ENCODE measurements around the gene RGS4.

RGS4 gene

DNA sequence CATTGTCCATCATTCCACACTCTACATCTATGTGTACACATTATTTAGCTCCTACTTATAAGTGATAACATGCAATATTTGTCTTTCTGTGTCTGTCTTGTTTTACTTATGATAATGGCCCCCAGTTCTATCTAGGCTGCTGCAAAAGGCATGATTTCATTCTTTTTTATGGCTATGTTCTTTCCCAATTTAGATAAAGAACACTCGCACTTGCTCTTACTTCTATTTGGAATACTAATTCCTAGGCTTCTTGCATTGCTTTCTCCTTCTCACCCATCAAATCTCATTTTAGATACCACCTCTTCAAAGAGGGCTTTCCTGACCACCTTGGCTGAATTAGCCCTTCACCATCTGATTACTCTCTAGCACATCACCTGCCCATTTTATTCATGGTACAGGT lies 3.0 kb upstream of the RGS4 start:
- Histone ChIP-seq H3K4ac (ENCODE audit: low read depth in 1 of 2, low read length in 2 of 2) (no peak overlapping the region), H3K36me3 (ENCODE audit: control insufficient read depth in 1 of 2, insufficient read depth in 2 of 2, low read depth in 1 of 2, low read length in 2 of 2) (no peaks in the 10 kb centered on the region), H2AK5ac (ENCODE audit: low read length, severe bottlenecking) (no peak overlapping the region), H3K9me3 (ENCODE audit: control insufficient read depth, low read length) (no peaks in the 10 kb centered on the region), H3K4me1 (ENCODE audit: control insufficient read depth, insufficient read depth, low read depth, low read length) (no peaks in the 10 kb centered on the region), H2BK12ac (ENCODE audit: low read length in 2 of 2) (no peak overlapping the region), H3K27ac (ENCODE audit: low read length, poor library complexity, severe bottlenecking) (no peak overlapping the region), H3K4me3 (ENCODE audit: insufficient read depth in 1 of 2, low read depth in 1 of 2, low read length in 2 of 2) (no peak overlapping the region), H2AFZ (ENCODE audit: low read depth, low read length) (no peak overlapping the region), H3K14ac (ENCODE audit: low read length in 2 of 2) (no peak overlapping the region), H3K9ac (ENCODE audit: low read length) (no peak overlapping the region), H2BK5ac (ENCODE audit: low read depth, low read length, poor library complexity, severe bottlenecking) (no peak overlapping the region), H3K4me2 (ENCODE audit: low read length, poor library complexity, severe bottlenecking) (no peak overlapping the region), H3K27me3 (ENCODE audit: control insufficient read depth in 1 of 2, insufficient read depth in 1 of 2, low read length in 2 of 2) (no peaks in the 10 kb centered on the region), H4K8ac (ENCODE audit: low read length) (no peak overlapping the region), H2BK15ac (ENCODE audit: low read depth, poor library complexity, severe bottlenecking) (no peak overlapping the region), H3K18ac (ENCODE audit: low read depth in 1 of 2, low read length in 2 of 2) (no peak overlapping the region), H4K91ac (ENCODE audit: low read length) (no peak overlapping the region), H3K79me1 (replicated peaks; ENCODE audit: low read length, poor library complexity, severe bottlenecking) (no peaks in the 10 kb centered on the region), H3K23ac (ENCODE audit: low read length in 2 of 2) (no peak overlapping the region), H2BK120ac (ENCODE audit: low read depth, low read length) (no peak overlapping the region)
- no peak for DNase-seq
- 92% methylated on average over 1 of the region's 1 CpG for WGBS

DNA sequence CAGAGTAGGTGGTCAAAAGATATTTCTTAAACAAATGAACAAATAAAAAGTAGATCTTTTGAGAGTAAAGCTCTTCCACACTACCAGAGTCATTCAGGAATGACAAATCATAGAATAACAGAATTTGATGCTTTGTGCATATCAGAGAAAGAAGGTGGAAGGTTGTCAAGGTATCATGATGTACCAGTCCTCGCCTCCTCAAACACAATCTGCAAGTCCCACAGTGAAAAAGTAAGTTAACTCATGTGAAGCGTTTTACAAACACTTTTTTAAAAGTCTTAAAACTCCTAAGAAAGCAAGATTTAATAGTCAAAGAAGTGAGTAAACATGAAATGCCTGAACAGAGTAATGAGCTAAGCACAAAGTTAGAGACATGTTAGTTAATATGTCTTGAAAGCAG lies 2.5 kb upstream of the RGS4 start:
- no CpG with 5 or more reads among the region's 2 CpGs for WGBS
- no peak overlapping the region for H3K27ac ChIP-seq (ENCODE audit: low read length, poor library complexity, severe bottlenecking)
- H3K4me2 ChIP-seq (ENCODE audit: low read length, poor library complexity, severe bottlenecking), result no peak overlapping the region
- H4K91ac ChIP-seq (ENCODE audit: low read length), result no peak overlapping the region
- H3K4me3 ChIP-seq (ENCODE audit: insufficient read depth in 1 of 2, low read depth in 1 of 2, low read length in 2 of 2), result no peak overlapping the region
- H3K36me3 ChIP-seq (ENCODE audit: control insufficient read depth in 1 of 2, insufficient read depth in 2 of 2, low read depth in 1 of 2, low read length in 2 of 2), result no peaks in the 10 kb centered on the region
- H3K79me1 ChIP-seq (replicated peaks; ENCODE audit: low read length, poor library complexity, severe bottlenecking), result no peaks in the 10 kb centered on the region
- no peak overlapping the region for H3K14ac ChIP-seq (ENCODE audit: low read length in 2 of 2)
- H2AFZ ChIP-seq (ENCODE audit: low read depth, low read length), result no peak overlapping the region
- no peaks in the 10 kb centered on the region for H3K4me1 ChIP-seq (ENCODE audit: control insufficient read depth, insufficient read depth, low read depth, low read length)
- no peak overlapping the region for H3K18ac ChIP-seq (ENCODE audit: low read depth in 1 of 2, low read length in 2 of 2)
- no peak overlapping the region for H2AK5ac ChIP-seq (ENCODE audit: low read length, severe bottlenecking)
- H4K8ac ChIP-seq (ENCODE audit: low read length), result no peak overlapping the region
- no peak overlapping the region for H3K4ac ChIP-seq (ENCODE audit: low read depth in 1 of 2, low read length in 2 of 2)
- H3K9me3 ChIP-seq (ENCODE audit: control insufficient read depth, low read length), result no peaks in the 10 kb centered on the region
- H2BK15ac ChIP-seq (ENCODE audit: low read depth, poor library complexity, severe bottlenecking), result no peak overlapping the region
- no peak for DNase-seq
- no peaks in the 10 kb centered on the region for H3K27me3 ChIP-seq (ENCODE audit: control insufficient read depth in 1 of 2, insufficient read depth in 1 of 2, low read length in 2 of 2)
- H3K9ac ChIP-seq (ENCODE audit: low read length), result no peak overlapping the region
- H2BK5ac ChIP-seq (ENCODE audit: low read depth, low read length, poor library complexity, severe bottlenecking), result no peak overlapping the region
- no peak overlapping the region for H2BK120ac ChIP-seq (ENCODE audit: low read depth, low read length)
- no peak overlapping the region for H2BK12ac ChIP-seq (ENCODE audit: low read length in 2 of 2)
- no peak overlapping the region for H3K23ac ChIP-seq (ENCODE audit: low read length in 2 of 2)

DNA sequence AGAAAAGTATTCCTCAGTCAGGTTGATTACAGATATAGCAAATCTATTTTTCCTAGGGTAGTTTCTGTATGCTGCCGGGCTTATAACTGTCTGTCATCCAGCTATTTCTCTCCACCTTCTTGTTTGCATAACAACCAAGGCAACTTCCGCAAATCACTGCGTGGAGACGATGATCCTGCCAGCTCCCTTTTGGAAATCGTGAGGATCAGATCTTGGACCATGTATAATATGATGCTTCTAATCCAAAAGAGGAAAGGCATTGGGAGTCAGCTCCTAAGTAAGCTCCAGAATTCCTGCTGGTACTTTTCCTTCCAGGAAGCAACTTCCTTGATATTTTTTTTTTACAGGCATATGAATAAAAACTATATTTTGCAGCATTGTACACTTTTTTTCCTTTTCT lies 445 bp upstream of the RGS4 start:
- no peak overlapping the region for H3K4ac ChIP-seq (ENCODE audit: low read depth in 1 of 2, low read length in 2 of 2)
- no peak overlapping the region for H2BK15ac ChIP-seq (ENCODE audit: low read depth, poor library complexity, severe bottlenecking)
- no peak overlapping the region for H2BK12ac ChIP-seq (ENCODE audit: low read length in 2 of 2)
- H2AK5ac ChIP-seq (ENCODE audit: low read length, severe bottlenecking), result no peak overlapping the region
- no peak overlapping the region for H2AFZ ChIP-seq (ENCODE audit: low read depth, low read length)
- no peak for DNase-seq
- peaks cover 0 to 16% of the 10 kb centered on the region in 2 experiments for H3K36me3 ChIP-seq (ENCODE audit: control insufficient read depth in 1 of 2, insufficient read depth in 2 of 2, low read depth in 1 of 2, low read length in 2 of 2)
- peak overlapping the region; percentile 31 for H3K27ac ChIP-seq (ENCODE audit: low read length, poor library complexity, severe bottlenecking)
- no peak overlapping the region for H3K18ac ChIP-seq (ENCODE audit: low read depth in 1 of 2, low read length in 2 of 2)
- no peak overlapping the region for H3K4me2 ChIP-seq (ENCODE audit: low read length, poor library complexity, severe bottlenecking)
- H3K4me1 ChIP-seq (ENCODE audit: control insufficient read depth, insufficient read depth, low read depth, low read length), result no peaks in the 10 kb centered on the region
- WGBS, result 43% methylated on average over 4 of the region's 5 CpGs
- H3K14ac ChIP-seq (ENCODE audit: low read length in 2 of 2), result no peak overlapping the region
- H3K9me3 ChIP-seq (ENCODE audit: control insufficient read depth, low read length), result no peaks in the 10 kb centered on the region
- no peaks in the 10 kb centered on the region for H3K27me3 ChIP-seq (ENCODE audit: control insufficient read depth in 1 of 2, insufficient read depth in 1 of 2, low read length in 2 of 2)
- no peak overlapping the region for H3K23ac ChIP-seq (ENCODE audit: low read length in 2 of 2)
- H4K91ac ChIP-seq (ENCODE audit: low read length), result no peak overlapping the region
- H3K9ac ChIP-seq (ENCODE audit: low read length), result peak overlapping the region; percentile 97
- peak overlapping the region in 1 of 2 experiments; percentile 93 for H3K4me3 ChIP-seq (ENCODE audit: insufficient read depth in 1 of 2, low read depth in 1 of 2, low read length in 2 of 2)
- no peak overlapping the region for H2BK5ac ChIP-seq (ENCODE audit: low read depth, low read length, poor library complexity, severe bottlenecking)
- H2BK120ac ChIP-seq (ENCODE audit: low read depth, low read length), result no peak overlapping the region
- no peak overlapping the region for H4K8ac ChIP-seq (ENCODE audit: low read length)
- H3K79me1 ChIP-seq (replicated peaks; ENCODE audit: low read length, poor library complexity, severe bottlenecking), result no peaks in the 10 kb centered on the region

DNA sequence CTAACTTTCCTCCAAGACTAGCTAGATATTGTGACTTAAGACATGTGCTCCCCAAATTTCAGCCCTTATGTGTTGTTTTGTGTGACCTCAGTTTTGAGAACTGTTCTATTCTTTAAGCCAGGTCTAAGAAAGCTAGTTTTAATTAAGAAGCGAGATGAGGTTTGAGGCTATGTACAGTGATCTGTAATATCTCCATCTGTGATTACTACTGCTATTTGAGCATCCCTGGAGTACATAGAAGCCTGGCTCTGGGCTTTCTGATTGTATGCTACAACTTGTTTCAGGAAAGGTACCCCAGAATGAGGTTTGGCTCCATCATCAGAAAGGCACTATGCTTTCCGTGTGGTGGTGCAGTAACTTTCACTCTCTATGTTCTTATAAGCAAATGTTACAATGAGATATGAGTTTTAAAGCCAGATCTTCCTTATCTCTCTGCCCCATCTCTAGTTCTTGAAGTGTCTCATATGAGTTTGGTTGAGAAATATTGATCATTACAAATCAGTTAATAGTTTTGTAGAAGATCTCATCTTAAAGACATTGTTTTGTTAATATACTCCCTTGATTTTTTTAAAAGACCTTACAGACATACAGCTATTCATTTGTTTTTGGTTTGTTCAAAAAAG lies 605 bp downstream of the RGS4 start:
- Histone ChIP-seq H3K79me1 (replicated peaks; ENCODE audit: low read length, poor library complexity, severe bottlenecking) (peaks cover 4% of the 10 kb centered on the region), H2BK12ac (ENCODE audit: low read length in 2 of 2) (no peak overlapping the region), H3K4me1 (ENCODE audit: control insufficient read depth, insufficient read depth, low read depth, low read length) (no peaks in the 10 kb centered on the region), H2AK5ac (ENCODE audit: low read length, severe bottlenecking) (no peak overlapping the region), H3K9ac (ENCODE audit: low read length) (peak overlapping the region; percentile 97), H3K4me3 (ENCODE audit: insufficient read depth in 1 of 2, low read depth in 1 of 2, low read length in 2 of 2) (peak overlapping the region in 1 of 2 experiments; percentile 93), H3K18ac (ENCODE audit: low read depth in 1 of 2, low read length in 2 of 2) (no peak overlapping the region), H2BK15ac (ENCODE audit: low read depth, poor library complexity, severe bottlenecking) (no peak overlapping the region), H4K91ac (ENCODE audit: low read length) (no peak overlapping the region), H3K4me2 (ENCODE audit: low read length, poor library complexity, severe bottlenecking) (peak overlapping the region; percentile 59), H3K14ac (ENCODE audit: low read length in 2 of 2) (no peak overlapping the region), H2AFZ (ENCODE audit: low read depth, low read length) (no peak overlapping the region), H3K36me3 (ENCODE audit: control insufficient read depth in 1 of 2, insufficient read depth in 2 of 2, low read depth in 1 of 2, low read length in 2 of 2) (peaks cover 5 to 26% of the 10 kb centered on the region in 2 experiments), H2BK120ac (ENCODE audit: low read depth, low read length) (no peak overlapping the region), H3K27me3 (ENCODE audit: control insufficient read depth in 1 of 2, insufficient read depth in 1 of 2, low read length in 2 of 2) (no peaks in the 10 kb centered on the region), H3K4ac (ENCODE audit: low read depth in 1 of 2, low read length in 2 of 2) (no peak overlapping the region), H4K8ac (ENCODE audit: low read length) (no peak overlapping the region), H3K27ac (ENCODE audit: low read length, poor library complexity, severe bottlenecking) (peak overlapping the region; percentile 39), H3K23ac (ENCODE audit: low read length in 2 of 2) (no peak overlapping the region), H2BK5ac (ENCODE audit: low read depth, low read length, poor library complexity, severe bottlenecking) (no peak overlapping the region), H3K9me3 (ENCODE audit: control insufficient read depth, low read length) (no peaks in the 10 kb centered on the region)
- DNase-seq, result no peak
- WGBS, result 67% methylated on average over 1 of the region's 2 CpGs

Data from mesenchymal stem cell (in vitro differentiated cells and primary cell).